H9 (cell line): ENCODE data around the gene MGAM2. TPM values are rescaled to one million over a fixed set of nuclear protein-coding genes. Genes with fewer than 3 reads are reported as not detected.

Experiments used
- DNase-seq: peaks from one replicate; pipeline ENCODE4 v3.0.0-alpha.2; 2017
- H2AFZ ChIP-seq: one replicate; pipeline ENCODE4 v1.6.1; 2013; ENCODE audit warnings: mild to moderate bottlenecking, low read length, control low read depth, moderate library complexity
- H2AK5ac ChIP-seq: 2 replicates; pipeline ENCODE4 v1.6.1; 2013; ENCODE audit warnings: low read length, control low read depth, mixed read lengths; ENCODE audit not compliant: insufficient read length
- H2BK120ac ChIP-seq: one replicate; pipeline ENCODE4 v1.6.1; 2013; ENCODE audit warnings: low read depth, mild to moderate bottlenecking, low read length, control low read depth, inconsistent platforms; ENCODE audit not compliant: poor library complexity, severe bottlenecking
- H2BK12ac ChIP-seq: 2 replicates; pipeline ENCODE4 v1.6.1; 2013; ENCODE audit warnings: low read length, control low read depth, mixed read lengths, low read depth; ENCODE audit not compliant: insufficient read length
- H2BK15ac ChIP-seq: 2 replicates; pipeline ENCODE4 v1.6.1; 2013; ENCODE audit warnings: low read depth, low read length, control low read depth
- H2BK20ac ChIP-seq: one replicate; pipeline ENCODE4 v1.6.1; 2013; ENCODE audit warnings: low read depth, mild to moderate bottlenecking, low read length, control low read depth, inconsistent platforms; ENCODE audit not compliant: poor library complexity, severe bottlenecking
- H2BK5ac ChIP-seq: 2 replicates; pipeline ENCODE4 v1.6.1; 2013; ENCODE audit warnings: low read length, control low read depth, mixed read lengths; ENCODE audit not compliant: insufficient read length
- H3K14ac ChIP-seq: 2 replicates; pipeline ENCODE4 v1.6.1; 2013; ENCODE audit warnings: low read length, control low read depth; ENCODE audit not compliant: insufficient read depth
- H3K18ac ChIP-seq: 2 replicates; pipeline ENCODE4 v1.6.1; 2013; ENCODE audit warnings: low read depth, mild to moderate bottlenecking, mixed read lengths, low read length, control low read depth; ENCODE audit not compliant: insufficient read length
- H3K23ac ChIP-seq: 2 replicates; pipeline ENCODE4 v1.6.1; 2013; ENCODE audit warnings: low read length, control low read depth, mixed read lengths, low read depth; ENCODE audit not compliant: insufficient read length
- H3K23me2 ChIP-seq: 2 replicates; pipeline ENCODE4 v1.6.1; 2013; ENCODE audit warnings: low read depth, mild to moderate bottlenecking, mixed read lengths, low read length, control low read depth; ENCODE audit not compliant: insufficient read length, poor library complexity, severe bottlenecking
- H3K27ac ChIP-seq: 2 replicates; pipeline ENCODE4 v1.5.1; 2013; ENCODE audit warnings: low read length, control low read depth, mixed read lengths, low read depth; ENCODE audit not compliant: insufficient read length
- H3K27me3 ChIP-seq: 2 replicates; pipeline ENCODE4 v1.6.1; 2013; ENCODE audit warnings: low read length, control low read depth, inconsistent platforms; ENCODE audit not compliant: insufficient read depth
- H3K4ac ChIP-seq: 2 replicates; pipeline ENCODE4 v1.6.1; 2013; ENCODE audit warnings: low read depth, mild to moderate bottlenecking, control low read depth, inconsistent platforms, low read length, moderate library complexity
- H3K4me1 ChIP-seq: 2 replicates; pipeline ENCODE4 v1.6.1; 2013; ENCODE audit warnings: low read length, control low read depth, inconsistent platforms; ENCODE audit not compliant: insufficient read depth
- H3K4me2 ChIP-seq: 2 replicates; pipeline ENCODE4 v1.6.1; 2013; ENCODE audit warnings: low read length, control low read depth, mixed read lengths; ENCODE audit not compliant: insufficient read length, insufficient read depth
- H3K56ac ChIP-seq: 2 replicates; pipeline ENCODE4 v1.6.1; 2013; ENCODE audit warnings: low read depth, mild to moderate bottlenecking, mixed read lengths, low read length, control low read depth; ENCODE audit not compliant: insufficient read length
- H3K79me1 ChIP-seq: 2 replicates; pipeline ENCODE4 v1.6.1; 2013; ENCODE audit warnings: low read depth, mild to moderate bottlenecking, moderate library complexity, low read length, control low read depth, inconsistent platforms; ENCODE audit not compliant: insufficient read depth, poor library complexity, severe bottlenecking
- H3K79me2 ChIP-seq: 2 replicates; pipeline ENCODE4 v1.6.1; 2013; ENCODE audit warnings: low read length, control low read depth, inconsistent platforms; ENCODE audit not compliant: insufficient read depth
- H3K9ac ChIP-seq: 2 replicates; pipeline ENCODE4 v1.6.1; 2013; ENCODE audit warnings: low read length, control low read depth, mixed read lengths; ENCODE audit not compliant: insufficient read length; ENCODE audit errors: extremely low read depth
- H3K9me3 ChIP-seq: one replicate; pipeline ENCODE4 v1.6.1; 2013; ENCODE audit warnings: low read depth, low read length, inconsistent platforms; ENCODE audit not compliant: control insufficient read depth
- H3T11ph ChIP-seq: one replicate; pipeline ENCODE4 v1.6.1; 2013; ENCODE audit warnings: mild to moderate bottlenecking, low read length, control low read depth, inconsistent platforms
- H4K20me1 ChIP-seq: one replicate; pipeline ENCODE4 v1.6.1; 2013; ENCODE audit not compliant: control insufficient read depth, insufficient read length, insufficient read depth
- H4K5ac ChIP-seq: 2 replicates; pipeline ENCODE4 v1.6.1; 2013; ENCODE audit warnings: low read depth, mild to moderate bottlenecking, mixed read lengths, low read length, control low read depth; ENCODE audit not compliant: insufficient read length
- H4K8ac ChIP-seq: replicated peaks from 2 replicates; pipeline ENCODE4 v1.6.1; 2013; ENCODE audit warnings: low read length, control low read depth, mixed read lengths, low read depth; ENCODE audit not compliant: insufficient read length
- H4K91ac ChIP-seq: 2 replicates; pipeline ENCODE4 v1.6.1; 2013; ENCODE audit warnings: low read depth, mild to moderate bottlenecking, moderate library complexity, mixed read lengths, low read length, control low read depth; ENCODE audit not compliant: insufficient read length
- H3K27ac Mint-ChIP-seq, 3 experiments: 2 replicates in 2 of 3; 3 replicates in 1 of 3; pipeline ENCODE4 v1.8.0; 2020 to 2021; ENCODE audit warnings: mixed read lengths in 3 of 3, mild to moderate bottlenecking in 1 of 3, moderate library complexity in 1 of 3
- H3K27me3 Mint-ChIP-seq: 2 replicates; pipeline ENCODE4 v1.8.0; 2021; ENCODE audit warnings: low read depth, mild to moderate bottlenecking, moderate library complexity, mixed read lengths
- H3K36me3 Mint-ChIP-seq, 3 experiments: 2 replicates in 2 of 3; 3 replicates in 1 of 3; pipeline ENCODE4 v1.8.0; 2020 to 2021; ENCODE audit warnings: low read depth in 3 of 3, mixed read lengths in 3 of 3; ENCODE audit not compliant: insufficient read depth in 1 of 3
- H3K4me1 Mint-ChIP-seq, 2 experiments: 2 replicates each; pipeline ENCODE4 v1.8.0; 2020; ENCODE audit warnings: mixed read lengths in 2 of 2
- H3K4me3 Mint-ChIP-seq, 2 experiments: 2 replicates in 1 of 2; 3 replicates in 1 of 2; pipeline ENCODE4 v1.8.0; 2020 to 2021; ENCODE audit warnings: mild to moderate bottlenecking in 2 of 2, mixed read lengths in 2 of 2, moderate library complexity in 1 of 2
- H3K9me3 Mint-ChIP-seq, 2 experiments: 2 replicates in 1 of 2; 3 replicates in 1 of 2; pipeline ENCODE4 v1.8.0; 2020; ENCODE audit warnings: mild to moderate bottlenecking in 2 of 2, mixed read lengths in 2 of 2, moderate library complexity in 1 of 2
- CTCF ChIP-seq: fragments of 200-600 bp; sonication (generic); conservative IDR thresholded peaks from 3 replicates; pipeline ENCODE4 v1.8.0; 2021; ENCODE audit warnings: antibody characterized with exemption, mild to moderate bottlenecking
- WGBS: extraction: QIAGEN DNeasy Blood & Tissue Kit; methylation state at CpG from one replicate; pipeline ENCODE4 v1.1.7; 2013; ENCODE audit warnings: missing lambda C conversion rate, low lambda C conversion rate, mixed read lengths; ENCODE audit not compliant: insufficient read length; ENCODE audit errors: extremely low coverage; 5-methylcytosine and 5-hydroxymethylcytosine counted together
- total RNA-seq: library from RNA; stranded (reverse); gene quantifications from 2 replicates; pipeline ENCODE4 v1.2.1, GENCODE V29; 2021

MGAM2 gene
- total RNA-seq, 1 experiment from 2014 or later: not detected

GRCh38 chr7:142181966-142182365 is 70.4 kb downstream of the MGAM2 start:
- Histone ChIP-seq H3K56ac (no peak overlapping the region), H3K79me2 (no peaks in the 10 kb centered on the region), H3K4ac (no peak overlapping the region), H3T11ph (no peak overlapping the region), H3K4me2 (no peak overlapping the region), H2AFZ (no peak overlapping the region), H4K20me1 (no peaks in the 10 kb centered on the region), H3K23me2 (no peaks in the 10 kb centered on the region), H2BK15ac (no peak overlapping the region), H3K27me3 (no peaks in the 10 kb centered on the region), H3K18ac (no peak overlapping the region), H3K79me1 (no peaks in the 10 kb centered on the region), H3K9me3 (no peaks in the 10 kb centered on the region), H3K23ac (no peak overlapping the region), H2BK5ac (no peak overlapping the region), H4K8ac (no peak overlapping the region), H2BK12ac (no peak overlapping the region), H3K14ac (0 out of 2 replicates have a peak overlapping the region, but pooled peaks have one; percentile 28), H2AK5ac (no peak overlapping the region), H4K91ac (no peak overlapping the region), H3K4me1 (no peaks in the 10 kb centered on the region), H2BK20ac (no peak overlapping the region), H4K5ac (no peak overlapping the region), H3K27ac (no peak overlapping the region), H3K9ac (no peak overlapping the region), H2BK120ac (no peak overlapping the region)
- Mint-ChIP-seq H3K27me3 (no peaks in the 10 kb centered on the region), H3K36me3 (no peaks in the 10 kb centered on the region), H3K4me1 (no peaks in the 10 kb centered on the region), H3K27ac (no peak overlapping the region), H3K4me3 (no peak overlapping the region), H3K9me3 (no peaks in the 10 kb centered on the region)
- no peak for TF ChIP-seq CTCF
- no CpG with 5 or more reads among the region's 1 CpG for WGBS
- no peak for DNase-seq
